IMR-90 (cell line): Measurements from ENCODE around the gene PRKCH. TPM values are rescaled to one million over a fixed set of nuclear protein-coding genes. Genes with fewer than 3 reads are reported as not detected.

Experiments
- ATAC-seq: fragments of 200-7000 bp; cut with Tn5 transposase; 2 replicates; pipeline ENCODE4 v1.9.1; 2020; ENCODE audit warnings: low read depth, mild to moderate bottlenecking, moderate library complexity
- BruUV-seq: library from RNA; stranded (reverse); fragments of 400-500 nt; replicated peaks from 2 replicates; lab custom pipeline; 2021; lab: Mats Ljungman, UMichigan
- CTCF ChIA-PET: fragments of 300-600 bp; formaldehyde crosslinking; extraction: SDS; loops from one replicate; lab custom pipeline; 2021; ENCODE audit warnings: antibody characterized with exemption; lab: Yijun Ruan, JAX
- POLR2A ChIA-PET: fragments of 300-600 bp; sonication (Branson Sonifier 250); formaldehyde crosslinking; loops from one replicate; lab custom pipeline; 2022; ENCODE audit warnings: antibody characterized with exemption; ENCODE audit not compliant: unreplicated experiment; lab: Charles Lee
- DNase-seq: peaks from one replicate; pipeline ENCODE4 v3.0.0; 2013
- H2AFZ ChIP-seq: replicated peaks from 2 replicates; pipeline ENCODE3; 2013; ENCODE audit warnings: low read length, mild to moderate bottlenecking; ENCODE audit not compliant: poor library complexity
- H2AK5ac ChIP-seq: 2 replicates; pipeline ENCODE4 v1.6.1; 2013; ENCODE audit warnings: low read depth, low read length, inconsistent platforms
- H2AK9ac ChIP-seq: replicated peaks from 2 replicates; pipeline ENCODE3; 2013; ENCODE audit warnings: mild to moderate bottlenecking, low read depth, low read length, moderate library complexity; ENCODE audit not compliant: poor library complexity
- H2BK120ac ChIP-seq: 2 replicates; pipeline ENCODE4 v1.6.1; 2013; ENCODE audit warnings: low read depth, low read length, inconsistent platforms
- H2BK15ac ChIP-seq: 3 replicates; pipeline ENCODE4 v1.6.1; 2013; ENCODE audit warnings: low read depth, low read length, inconsistent platforms
- H2BK20ac ChIP-seq: 2 replicates; pipeline ENCODE4 v1.6.1; 2013; ENCODE audit warnings: low read depth, mild to moderate bottlenecking, inconsistent platforms, low read length, moderate library complexity
- H2BK5ac ChIP-seq: 2 replicates; pipeline ENCODE4 v1.6.1; 2013; ENCODE audit warnings: mild to moderate bottlenecking, low read depth, low read length, inconsistent platforms; ENCODE audit not compliant: poor library complexity, severe bottlenecking
- H3K14ac ChIP-seq: replicated peaks from 2 replicates; pipeline ENCODE4 v1.6.1; 2013; ENCODE audit warnings: low read depth, low read length, inconsistent platforms
- H3K18ac ChIP-seq: 2 replicates; pipeline ENCODE4 v1.6.1; 2013; ENCODE audit warnings: low read depth, low read length, control low read depth
- H3K23ac ChIP-seq: 2 replicates; pipeline ENCODE4 v1.6.1; 2013; ENCODE audit warnings: low read depth, low read length, inconsistent platforms
- H3K27ac ChIP-seq: 2 replicates; pipeline ENCODE4 v1.5.1; 2013; ENCODE audit warnings: mild to moderate bottlenecking, control low read depth, low read length; ENCODE audit not compliant: insufficient read depth
- H3K27me3 ChIP-seq: 2 replicates; pipeline ENCODE4 v1.6.1; 2013; ENCODE audit warnings: low read length; ENCODE audit not compliant: control insufficient read depth, insufficient read depth
- H3K36me3 ChIP-seq: 2 replicates; pipeline ENCODE4 v1.6.1; 2013; ENCODE audit warnings: low read length, mixed read lengths; ENCODE audit not compliant: control insufficient read depth, insufficient read depth
- H3K4ac ChIP-seq: 2 replicates; pipeline ENCODE4 v1.6.1; 2013; ENCODE audit warnings: low read depth, low read length, inconsistent platforms
- H3K4me1 ChIP-seq: 2 replicates; pipeline ENCODE4 v1.6.1; 2013; ENCODE audit warnings: low read length, mixed read lengths; ENCODE audit not compliant: control insufficient read depth, insufficient read depth
- H3K4me2 ChIP-seq: 2 replicates; pipeline ENCODE4 v1.6.1; 2013; ENCODE audit warnings: low read depth, mild to moderate bottlenecking, control low read depth, low read length, moderate library complexity
- H3K4me3 ChIP-seq: 2 replicates; pipeline ENCODE4 v1.5.1; 2013; ENCODE audit warnings: low read depth, mild to moderate bottlenecking, control low read depth, low read length, moderate library complexity; ENCODE audit not compliant: insufficient read depth
- H3K56ac ChIP-seq: 2 replicates; pipeline ENCODE4 v1.6.1; 2013; ENCODE audit warnings: low read length, inconsistent platforms; ENCODE audit not compliant: insufficient read depth; ENCODE audit errors: extremely low read depth
- H3K79me1 ChIP-seq, 2 experiments: 2 replicates each; pipeline ENCODE4 v1.6.1; 2013; ENCODE audit warnings: low read length in 2 of 2, inconsistent platforms in 1 of 2, low read depth in 1 of 2
- H3K9ac ChIP-seq: 2 replicates; pipeline ENCODE4 v1.6.1; 2013; ENCODE audit warnings: low read depth, low read length, control low read depth
- H3K9me1 ChIP-seq: 2 replicates; pipeline ENCODE4 v1.6.1; 2013; ENCODE audit warnings: low read length, inconsistent platforms; ENCODE audit not compliant: insufficient read depth
- H3K9me3 ChIP-seq: 2 replicates; pipeline ENCODE4 v1.6.1; 2013; ENCODE audit warnings: low read length; ENCODE audit not compliant: control insufficient read depth, insufficient read depth
- H4K20me1 ChIP-seq: 2 replicates; pipeline ENCODE4 v1.6.1; 2013; ENCODE audit warnings: low read length, inconsistent platforms; ENCODE audit not compliant: insufficient read depth
- H4K5ac ChIP-seq: 2 replicates; pipeline ENCODE4 v1.6.1; 2013; ENCODE audit warnings: mild to moderate bottlenecking, low read depth, low read length, control low read depth
- H4K8ac ChIP-seq, 2 experiments: 2 replicates each; pipeline ENCODE4 v1.6.1; 2013; ENCODE audit warnings: low read depth in 2 of 2, low read length in 2 of 2, control low read depth in 1 of 2, inconsistent platforms in 1 of 2
- H4K91ac ChIP-seq: 2 replicates; pipeline ENCODE4 v1.6.1; 2013; ENCODE audit warnings: low read depth, low read length, inconsistent platforms; ENCODE audit not compliant: insufficient read depth
- BHLHE40 ChIP-seq: fragments of 150-350 bp; IDR thresholded peaks from 2 replicates; pipeline ENCODE4 v1.6.1; 2016; ENCODE audit warnings: mild to moderate bottlenecking, low read depth, low read length
- CHD1 ChIP-seq: IDR thresholded peaks from 2 replicates; pipeline ENCODE4 v1.6.1; 2012; ENCODE audit warnings: low read depth, low read length, improper control_type of control experiment
- CTCF ChIP-seq: conservative IDR thresholded peaks from 2 replicates; pipeline ENCODE4 v1.5.1; 2012; ENCODE audit warnings: mild to moderate bottlenecking, low read depth, low read length, improper control_type of control experiment
- ELK1 ChIP-seq: fragments of 150-350 bp; IDR thresholded peaks from 2 replicates; pipeline ENCODE4 v1.6.1; 2016; ENCODE audit warnings: low read depth, mild to moderate bottlenecking, low read length, moderate library complexity, borderline replicate concordance
- MAFK ChIP-seq: IDR thresholded peaks from 2 replicates; pipeline ENCODE4 v1.6.1; 2012; ENCODE audit warnings: low read depth, low read length, improper control_type of control experiment
- MAZ ChIP-seq: IDR thresholded peaks from 2 replicates; pipeline ENCODE4 v1.6.1; 2012; ENCODE audit warnings: low read depth, mild to moderate bottlenecking, low read length, improper control_type of control experiment, moderate library complexity, borderline replicate concordance
- MXI1 ChIP-seq: IDR thresholded peaks from 2 replicates; pipeline ENCODE4 v1.6.1; 2012; ENCODE audit warnings: low read depth, mild to moderate bottlenecking, low read length, moderate library complexity, borderline replicate concordance
- NFE2L2 ChIP-seq: fragments of 150-350 bp; IDR thresholded peaks from 2 replicates; pipeline ENCODE4 v1.6.1; 2016; ENCODE audit warnings: low read depth, mild to moderate bottlenecking, low read length
- POLR2A ChIP-seq: IDR thresholded peaks from 2 replicates; pipeline ENCODE4 v1.6.1; 2012; ENCODE audit warnings: mild to moderate bottlenecking, low read depth, low read length
- RCOR1 ChIP-seq: IDR thresholded peaks from 2 replicates; pipeline ENCODE4 v1.6.1; 2012; ENCODE audit warnings: mild to moderate bottlenecking, low read length, improper control_type of control experiment; ENCODE audit not compliant: insufficient replicate concordance
- RFX5 ChIP-seq: IDR thresholded peaks from 2 replicates; pipeline ENCODE4 v1.8.0; 2012; ENCODE audit warnings: low read depth, mild to moderate bottlenecking, low read length, moderate library complexity
- SMC3 ChIP-seq: fragments of 150-350 bp; IDR thresholded peaks from 2 replicates; pipeline ENCODE4 v1.6.1; 2016; ENCODE audit warnings: low read depth, mild to moderate bottlenecking, antibody characterized with exemption, low read length, moderate library complexity
- USF2 ChIP-seq: fragments of 150-350 bp; IDR thresholded peaks from 2 replicates; pipeline ENCODE4 v1.6.1; 2017; ENCODE audit warnings: mild to moderate bottlenecking, antibody characterized with exemption, low read length, low read depth
- WGBS, 2 experiments: methylation state at CpG; one replicate each; pipeline versions ENCODE4 v1.1.5 to v1.1.7; 2013; ENCODE audit warnings: missing lambda C conversion rate in 2 of 2; ENCODE audit not compliant: insufficient read length in 1 of 2; ENCODE audit errors: extremely low coverage in 2 of 2; 5-methylcytosine and 5-hydroxymethylcytosine counted together
- dilution Hi-C: fragments of 300-500 bp; cut with HindIII; formaldehyde crosslinking; loops from one replicate; pipeline ENCODE4 v1.14.3; 2018; ENCODE audit warnings: low sequenced_read_pairs; ENCODE audit not compliant: unreplicated experiment
- in situ Hi-C: fragments of 300-500 bp; cut with MboI; formaldehyde crosslinking; loops from 3 replicates; pipeline ENCODE4 v1.14.3; 2019; ENCODE audit warnings: low sequenced_read_pairs, inconsistent platforms, mixed read lengths
- intact Hi-C: fragments of 100-400 bp; cut with micrococcal nuclease; formaldehyde crosslinking; loops from 2 replicates; pipeline ENCODE4 v1.10.0; 2022
- polyA plus RNA-seq, 3 experiments: library from polyadenylated mRNA; depleted of rRNA; stranded (reverse); fragments of >200 nt; gene quantifications; 2 replicates each; pipeline ENCODE4 v1.2.3, GENCODE V29; 2012; ENCODE audit warnings: low replicate concordance in 1 of 3
- total RNA-seq: library from RNA; depleted of rRNA; stranded (reverse); fragments of >200 nt; gene quantifications from 2 replicates; pipeline ENCODE4 v1.2.3, GENCODE V29; 2012

The PRKCH gene
- total and polyA plus RNA-seq, 2 of the 4 experiments (the other 2 are of a cell fraction), result 1.6 to 2.3 TPM

GRCh38 chr14:61558271-61558670 is 236.9 kb downstream of the PRKCH start:
- Histone ChIP-seq H4K20me1 (no peaks in the 10 kb centered on the region), H3K4me3 (no peak overlapping the region), H3K79me1 (peaks cover 11 to 60% of the 10 kb centered on the region in 2 experiments), H3K9me1 (peaks cover 40% of the 10 kb centered on the region), H3K14ac (0 out of 2 replicates have a peak overlapping the region, but pooled peaks have one; percentile 14), H2BK5ac (no peak overlapping the region), H2AK5ac (peak overlapping the region; percentile 92), H3K36me3 (no peaks in the 10 kb centered on the region), H3K27ac (no peak overlapping the region), H3K4me2 (no peak overlapping the region), H4K91ac (peak overlapping the region; percentile 29), H2BK20ac (peak overlapping the region; percentile 70), H2BK120ac (peak overlapping the region; percentile 49; the same call in 1 of the 2 replicates), H3K4me1 (peaks cover 50% of the 10 kb centered on the region), H3K27me3 (no peaks in the 10 kb centered on the region), H3K9me3 (no peaks in the 10 kb centered on the region), H2AK9ac (no peak overlapping the region), H2AFZ (peak overlapping the region; percentile 18), H3K56ac (no peak overlapping the region), H2BK15ac (peak overlapping the region; percentile 55; the same call in 2 of the 3 replicates), H3K23ac (no peak overlapping the region), H4K8ac (peak overlapping the region in 1 of 2 experiments; percentile 18; a peak in 1 of 4 replicates), H3K4ac (peak overlapping the region; percentile 68), H3K9ac (no peak overlapping the region), H3K18ac (peak overlapping the region; percentile 65), H4K5ac (peak overlapping the region; percentile 5; the same call in 1 of the 2 replicates)
- ATAC-seq, result no peak
- no peak for TF ChIP-seq MXI1
- TF ChIP-seq MAFK, result no peak
- TF ChIP-seq RFX5, result no peak
- TF ChIP-seq MAZ, result no peak
- TF ChIP-seq USF2, result no peak
- no peak for TF ChIP-seq ELK1
- no peak for TF ChIP-seq RCOR1
- no peak for TF ChIP-seq NFE2L2
- TF ChIP-seq BHLHE40, result no peak
- TF ChIP-seq CTCF, result no peak
- no peak for TF ChIP-seq SMC3
- TF ChIP-seq CHD1, result no peak
- TF ChIP-seq POLR2A, result no peak
- dilution Hi-C loops (no loop called here), in situ Hi-C loops (loop anchor here (25.0 kb wide), 1 partner anchor 921 kb away; the partner anchor contains the start of gene SIX1), intact Hi-C loops (loop anchor here (10.0 kb wide), 1 partner anchor 277 kb away; no protein-coding TSS in a partner anchor)
- POLR2A ChIA-PET, result interaction anchor here (0.5 kb wide), 1 partner anchor 142 kb away, joined by 3 read pairs; no protein-coding TSS in a partner anchor
- no TSS peak for BruUV-seq
- no peak for DNase-seq
- 100% methylated on average over 2 of the region's 6 CpGs; no CpG with 5 or more reads in 1 of the 2 experiments for WGBS, 2 experiments
- CTCF ChIA-PET, result no interaction called here
